Mammary epithelial cell (primary cell): ENCODE results near the gene HECTD1.

ENCODE experiments used
- EZH2 ChIP-seq: IDR thresholded peaks from 2 replicates; pipeline ENCODE4 v1.6.1; 2012; ENCODE audit warnings: low read length, inconsistent platforms, borderline replicate concordance
- TF ChIP-seq, protein P1 (sequence below), 2 donors: IDR thresholded peaks in 1 of 2; conservative IDR thresholded peaks in 1 of 2; 2 replicates each; pipeline ENCODE4 v1.5.1; 2011 to 2012; ENCODE audit warnings: inconsistent platforms in 2 of 2, low read length in 2 of 2, mild to moderate bottlenecking in 2 of 2, control low read depth in 1 of 2, low read depth in 1 of 2; ENCODE audit not compliant: insufficient read depth in 1 of 2; ENCODE audit errors: extremely low read depth in 1 of 2

DNA sequence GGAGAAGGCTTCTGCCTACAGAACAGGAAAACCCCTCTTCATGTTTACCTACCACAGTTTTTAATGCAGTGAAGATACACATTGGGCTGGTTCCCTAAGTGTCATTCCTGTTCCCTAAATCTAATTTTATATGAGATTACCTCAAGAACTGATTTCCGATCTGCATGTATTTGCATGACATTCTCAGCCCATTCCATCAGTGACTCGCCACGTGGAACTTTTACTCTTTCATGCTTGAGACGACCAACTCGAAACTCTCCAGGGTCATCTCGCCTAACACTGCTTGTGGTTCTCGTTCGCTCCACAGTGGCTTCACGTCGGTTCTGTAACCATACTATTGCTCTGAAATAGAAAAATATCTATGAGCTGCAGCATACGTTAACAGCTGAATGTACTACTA lies 98.3 kb downstream of the HECTD1 start:
- TF ChIP-seq, protein P1, sequence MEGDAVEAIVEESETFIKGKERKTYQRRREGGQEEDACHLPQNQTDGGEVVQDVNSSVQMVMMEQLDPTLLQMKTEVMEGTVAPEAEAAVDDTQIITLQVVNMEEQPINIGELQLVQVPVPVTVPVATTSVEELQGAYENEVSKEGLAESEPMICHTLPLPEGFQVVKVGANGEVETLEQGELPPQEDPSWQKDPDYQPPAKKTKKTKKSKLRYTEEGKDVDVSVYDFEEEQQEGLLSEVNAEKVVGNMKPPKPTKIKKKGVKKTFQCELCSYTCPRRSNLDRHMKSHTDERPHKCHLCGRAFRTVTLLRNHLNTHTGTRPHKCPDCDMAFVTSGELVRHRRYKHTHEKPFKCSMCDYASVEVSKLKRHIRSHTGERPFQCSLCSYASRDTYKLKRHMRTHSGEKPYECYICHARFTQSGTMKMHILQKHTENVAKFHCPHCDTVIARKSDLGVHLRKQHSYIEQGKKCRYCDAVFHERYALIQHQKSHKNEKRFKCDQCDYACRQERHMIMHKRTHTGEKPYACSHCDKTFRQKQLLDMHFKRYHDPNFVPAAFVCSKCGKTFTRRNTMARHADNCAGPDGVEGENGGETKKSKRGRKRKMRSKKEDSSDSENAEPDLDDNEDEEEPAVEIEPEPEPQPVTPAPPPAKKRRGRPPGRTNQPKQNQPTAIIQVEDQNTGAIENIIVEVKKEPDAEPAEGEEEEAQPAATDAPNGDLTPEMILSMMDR (conservative IDR thresholded peaks at IDR 0.05 in 1 of 2, IDR thresholded peaks at IDR 0.05 in 1 of 2; ENCODE audit: extremely low read depth in 1 of 2, insufficient read depth in 1 of 2, low read depth in 1 of 2, low read length in 2 of 2), result no peak
- TF ChIP-seq EZH2, result no peak
